ENCODE measurements around the gene YES1. TPM values are rescaled to one million over a fixed set of nuclear protein-coding genes. Genes with fewer than 3 reads are reported as not detected.
"Not testable (repeated sequence)": the region's sequence is repeated elsewhere in the genome, so short reads cannot be mapped to it uniquely, and the experiment has no call there.

The YES1 gene
- total RNA-seq, 2 donors from 2014 or later = 62.8 to 78.8 TPM

DNA sequence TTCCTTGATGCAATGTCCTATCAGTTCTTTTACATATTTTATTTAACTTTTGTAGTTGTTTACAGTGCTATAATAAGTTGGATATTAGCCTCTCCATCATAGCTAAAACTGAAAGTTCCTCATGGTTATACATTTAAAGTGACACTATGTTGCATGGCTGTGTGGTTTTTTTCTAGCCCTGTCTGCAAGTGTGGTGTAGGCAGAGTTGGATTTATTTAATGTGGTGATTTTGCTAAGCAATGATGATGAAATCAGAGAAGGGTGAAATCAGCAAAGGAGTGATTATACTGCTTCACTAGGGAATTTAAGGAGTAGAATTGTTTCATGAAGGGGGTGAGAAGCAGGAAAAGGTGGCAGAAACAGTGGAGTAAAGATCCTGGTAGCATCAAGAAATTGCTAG is 81.3 kb downstream of the YES1 start:
- no peak for DNase-seq
- H3K4me3 ChIP-seq (ENCODE audit: low read length) = no peak overlapping the region
- TF ChIP-seq CTCF (conservative IDR thresholded peaks at IDR 0.05) = no peak
- H3K4me1 Mint-ChIP-seq = no peaks in the 10 kb centered on the region
- H3K27me3 ChIP-seq (ENCODE audit: control insufficient read depth, insufficient read depth, low read length, poor library complexity, severe bottlenecking) = no peaks in the 10 kb centered on the region
- no peaks in the 10 kb centered on the region for H3K9me3 Mint-ChIP-seq
- H3K27ac Mint-ChIP-seq = no peak overlapping the region
- H3K36me3 ChIP-seq (ENCODE audit: control insufficient read depth, insufficient read depth, low read length) = peaks cover 48% of the 10 kb centered on the region
- no peak overlapping the region for H3K27ac ChIP-seq (ENCODE audit: low read depth, low read length)
- no peak overlapping the region for H3K9ac ChIP-seq (ENCODE audit: extremely low read depth, low read length, poor library complexity, severe bottlenecking)
- H3K4me3 Mint-ChIP-seq = no peak overlapping the region
- H3K9me3 ChIP-seq (ENCODE audit: control insufficient read depth, low read length) = no peaks in the 10 kb centered on the region
- H3K4me1 ChIP-seq (ENCODE audit: control insufficient read depth, insufficient read depth, low read length) = no peaks in the 10 kb centered on the region
- peaks cover 50% of the 10 kb centered on the region for H3K36me3 Mint-ChIP-seq (ENCODE audit: low read depth)
- H3K27me3 Mint-ChIP-seq (ENCODE audit: insufficient read depth) = no peaks in the 10 kb centered on the region

- not testable (repeated sequence) for H3K4me1 ChIP-seq (ENCODE audit: control insufficient read depth, insufficient read depth, low read length); H3K9ac ChIP-seq (ENCODE audit: extremely low read depth, low read length, poor library complexity, severe bottlenecking); H3K4me3 ChIP-seq (ENCODE audit: low read length); H3K27me3 ChIP-seq (ENCODE audit: control insufficient read depth, insufficient read depth, low read length, poor library complexity, severe bottlenecking); H3K27me3 Mint-ChIP-seq (ENCODE audit: insufficient read depth); H3K27ac ChIP-seq (ENCODE audit: low read depth, low read length); H3K27ac Mint-ChIP-seq; H3K9me3 ChIP-seq (ENCODE audit: control insufficient read depth, low read length); H3K4me1 Mint-ChIP-seq; H3K4me3 Mint-ChIP-seq; H3K9me3 Mint-ChIP-seq
- H3K36me3 ChIP-seq (ENCODE audit: control insufficient read depth, insufficient read depth, low read length) = peaks cover 42% of the 10 kb centered on the region
- H3K36me3 Mint-ChIP-seq (ENCODE audit: low read depth) = peaks cover 44% of the 10 kb centered on the region
- WGBS, 2 experiments (ENCODE audit: insufficient coverage in 1 of 2, insufficient read length in 1 of 2) = 89 to 97% methylated on average over 5 of the region's 5 CpGs
- peak; percentile 69 for TF ChIP-seq CTCF (conservative IDR thresholded peaks at IDR 0.05)
- DNase-seq = peak; percentile 67
These were observed 81.9 kb downstream of the YES1 start for GRCh38 chr18:730120-730519.

- no peaks in the 10 kb centered on the region for H3K27me3 Mint-ChIP-seq (ENCODE audit: insufficient read depth)
These were observed 86.4 kb downstream of the YES1 start for GRCh38 chr18:725646-726045.

More at GRCh38 chr18:725646-726045, 86.4 kb downstream of the YES1 start:
- 92 to 97% methylated on average over 8 to 9 of the region's 9 CpGs for WGBS, 2 experiments (ENCODE audit: insufficient coverage in 1 of 2, insufficient read length in 1 of 2)
- Histone ChIP-seq H3K27ac (ENCODE audit: low read depth, low read length) (no peak overlapping the region), H3K9me3 (ENCODE audit: control insufficient read depth, low read length) (no peaks in the 10 kb centered on the region), H3K4me3 (ENCODE audit: low read length) (no peak overlapping the region), H3K36me3 (ENCODE audit: control insufficient read depth, insufficient read depth, low read length) (peaks cover 40% of the 10 kb centered on the region), H3K4me1 (ENCODE audit: control insufficient read depth, insufficient read depth, low read length) (no peaks in the 10 kb centered on the region), H3K27me3 (ENCODE audit: control insufficient read depth, insufficient read depth, low read length, poor library complexity, severe bottlenecking) (no peaks in the 10 kb centered on the region), H3K9ac (ENCODE audit: extremely low read depth, low read length, poor library complexity, severe bottlenecking) (no peak overlapping the region)
- Mint-ChIP-seq H3K4me1 (no peaks in the 10 kb centered on the region), H3K27ac (no peak overlapping the region), H3K9me3 (no peaks in the 10 kb centered on the region), H3K36me3 (ENCODE audit: low read depth) (peaks cover 35% of the 10 kb centered on the region), H3K4me3 (no peak overlapping the region)
- DNase-seq = no peak
- no peak for TF ChIP-seq CTCF (conservative IDR thresholded peaks at IDR 0.05)

Data from endodermal cell (in vitro differentiated cells).